Midbrain (tissue), 1 donor: ENCODE measurements around the gene UBAC2.

Experiments used
- DNase-seq: peaks from one replicate; lab custom pipeline; 2025; lab: John Stamatoyannopoulos, UW

UBAC2 gene

DNA sequence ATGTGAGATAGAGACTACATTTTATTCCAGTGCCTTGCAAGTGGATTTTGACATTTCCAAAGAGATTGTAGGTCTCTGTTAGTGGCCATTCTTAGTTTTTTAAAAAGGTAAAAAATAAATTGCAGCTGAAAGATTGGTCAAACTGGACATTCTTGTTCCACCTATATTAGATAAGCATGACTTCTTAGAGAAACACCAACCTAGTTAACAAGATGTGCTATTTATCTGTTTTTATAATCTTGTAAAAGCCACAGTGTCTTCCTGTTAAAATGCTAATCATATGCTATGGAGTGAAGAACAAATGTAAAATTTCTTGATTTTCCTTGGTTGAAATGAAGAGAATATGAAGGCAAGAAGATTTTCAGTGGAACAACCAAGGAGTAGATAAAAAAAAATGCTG, 140.0 kb downstream of the UBAC2 start:
- no peak for DNase-seq

DNA sequence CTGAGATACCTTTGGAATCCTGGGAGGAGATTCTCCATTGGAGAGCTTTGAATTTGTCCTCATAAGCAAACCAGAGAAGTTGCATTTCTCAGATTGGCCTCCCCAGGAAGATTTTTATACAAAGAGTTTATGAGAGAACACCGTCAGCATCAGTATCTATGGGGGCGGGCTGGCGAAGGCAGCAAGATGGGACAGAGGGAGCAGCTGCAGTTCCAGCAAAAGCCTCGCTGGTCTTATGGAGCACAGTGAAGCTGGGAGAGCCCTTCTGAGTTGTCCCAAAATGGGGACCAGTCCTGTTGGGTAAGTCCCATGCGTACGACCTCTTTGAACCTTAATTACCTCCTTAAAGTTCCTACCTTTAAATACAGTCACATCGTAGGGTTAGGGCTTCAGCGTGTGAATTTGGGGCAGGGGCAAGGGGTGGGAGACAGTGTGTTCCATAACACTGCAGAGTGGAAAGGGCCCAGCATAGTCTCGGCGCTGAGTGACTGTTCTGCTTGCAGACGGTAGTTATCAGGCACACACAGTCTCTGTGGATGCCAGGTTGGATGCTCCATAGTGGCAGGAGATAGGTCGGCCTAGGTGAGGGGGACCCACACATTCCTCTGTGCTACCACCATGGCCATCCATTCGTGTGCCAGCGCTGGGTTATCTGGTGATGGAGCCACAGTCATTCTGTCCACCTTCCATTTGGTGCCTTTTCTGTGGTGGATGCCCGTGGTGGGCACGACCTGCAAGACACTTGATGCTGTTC, 141.5 kb downstream of the UBAC2 start:
- DNase-seq, result no peak

DNA sequence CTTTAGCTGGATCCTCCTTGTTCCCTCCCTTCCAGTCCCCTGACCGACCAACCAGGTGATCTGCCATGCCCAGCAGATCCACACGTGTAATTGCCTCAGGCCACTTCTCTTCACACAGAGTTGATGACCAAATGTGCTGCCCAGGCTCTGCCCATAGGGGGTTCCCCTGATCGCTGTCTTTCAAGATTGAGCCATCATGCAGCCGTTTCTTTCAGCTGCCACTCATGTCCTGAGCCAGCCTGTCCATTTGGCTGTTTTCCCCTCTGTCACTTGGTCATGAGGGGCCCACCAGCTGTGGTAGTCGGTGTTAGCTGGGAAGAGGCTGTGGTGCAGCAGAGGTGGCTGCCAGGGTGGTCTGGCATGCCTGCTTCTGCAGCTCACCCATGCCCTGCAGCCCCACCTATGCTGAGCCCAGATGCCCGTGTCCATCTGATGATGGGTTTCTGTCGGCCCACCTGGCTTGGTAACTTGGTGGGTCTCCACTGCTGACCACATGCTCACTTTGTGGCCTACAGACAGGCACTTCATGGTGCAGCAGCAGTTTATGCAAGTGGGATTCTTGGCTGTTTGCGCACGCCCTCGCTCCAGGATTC, 142.2 kb downstream of the UBAC2 start:
- DNase-seq, result no peak

DNA sequence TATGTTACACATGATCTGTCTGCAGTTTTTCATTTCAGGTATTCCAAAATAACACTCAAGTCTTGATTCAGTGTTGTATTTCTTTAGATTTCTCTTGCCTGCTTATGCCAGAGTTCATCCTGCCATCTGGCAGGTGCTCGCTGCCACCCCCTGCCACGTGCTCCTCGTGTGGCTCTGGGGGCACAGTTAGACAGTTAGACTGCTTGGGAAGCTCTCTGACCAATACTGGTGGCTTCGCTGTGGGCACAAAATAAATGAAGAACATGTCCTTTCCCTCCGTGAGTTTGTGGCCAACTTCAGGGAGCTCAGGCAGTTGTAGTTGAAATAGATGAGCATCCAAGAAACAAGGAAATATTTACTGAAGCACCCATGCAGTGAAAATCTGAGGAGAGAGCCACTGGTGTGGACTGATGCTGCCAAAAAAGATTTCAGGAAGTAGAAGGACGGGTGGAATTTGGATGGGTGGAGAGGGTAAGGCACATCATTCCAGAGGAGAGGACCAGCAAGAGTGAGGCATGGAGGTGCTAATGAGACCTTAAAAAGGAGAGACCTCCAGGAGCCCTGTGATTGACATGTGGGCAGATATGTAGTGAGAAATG, 144.1 kb downstream of the UBAC2 start:
- no peak for DNase-seq

DNA sequence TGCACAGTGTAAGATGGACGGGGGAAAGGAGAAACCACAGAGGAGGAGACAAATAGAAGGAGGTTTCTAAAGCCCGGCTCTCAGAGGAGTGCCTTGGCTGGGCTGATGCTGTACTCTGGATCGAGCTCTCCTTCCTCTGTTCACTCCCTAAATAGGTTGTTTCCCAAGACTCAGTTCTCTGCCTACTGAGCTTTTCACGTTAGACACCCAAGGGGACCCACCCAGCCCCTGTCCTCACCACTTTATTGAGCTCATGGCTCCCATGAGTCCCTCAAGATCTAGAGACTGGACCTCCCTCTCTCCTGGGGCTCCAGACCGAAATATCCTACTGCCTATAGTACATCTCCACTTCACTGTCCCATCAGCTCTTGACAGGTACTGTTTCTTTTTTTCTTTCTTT, 144.7 kb downstream of the UBAC2 start:
- DNase-seq, result no peak

DNA sequence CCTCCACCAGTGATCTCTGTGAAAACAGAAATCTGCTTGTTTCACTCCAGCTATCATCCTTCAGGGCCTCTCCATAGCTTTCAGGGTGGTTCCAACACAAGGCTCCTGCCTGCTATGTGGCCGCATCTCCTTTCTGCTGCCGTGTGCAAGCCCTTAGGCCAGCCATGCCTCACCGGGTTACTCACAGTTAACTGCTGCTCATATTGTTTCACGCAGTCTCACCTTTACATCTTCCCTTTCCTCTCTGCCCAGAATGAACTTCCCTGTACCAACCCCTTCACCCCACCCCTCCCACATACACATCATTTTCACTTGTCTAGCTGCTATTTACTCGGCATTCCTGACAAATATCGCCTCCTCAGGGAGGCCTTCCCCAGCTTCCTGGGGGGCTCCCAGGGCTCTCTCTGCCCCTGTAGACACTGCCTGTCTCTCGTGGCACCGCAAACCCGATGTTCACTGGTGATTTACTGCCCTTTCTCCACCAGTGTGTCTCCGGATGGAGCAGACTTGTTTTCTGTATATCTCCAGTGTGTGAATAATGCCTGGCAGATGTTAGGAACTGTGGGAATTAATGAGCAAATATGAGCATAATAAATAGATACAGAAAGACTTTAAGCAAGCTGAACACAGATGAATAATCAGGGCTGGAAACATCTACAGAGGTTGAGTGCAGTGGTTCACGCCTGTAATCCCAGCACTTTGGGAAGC, 145.8 kb downstream of the UBAC2 start:
- DNase-seq, result no peak

DNA sequence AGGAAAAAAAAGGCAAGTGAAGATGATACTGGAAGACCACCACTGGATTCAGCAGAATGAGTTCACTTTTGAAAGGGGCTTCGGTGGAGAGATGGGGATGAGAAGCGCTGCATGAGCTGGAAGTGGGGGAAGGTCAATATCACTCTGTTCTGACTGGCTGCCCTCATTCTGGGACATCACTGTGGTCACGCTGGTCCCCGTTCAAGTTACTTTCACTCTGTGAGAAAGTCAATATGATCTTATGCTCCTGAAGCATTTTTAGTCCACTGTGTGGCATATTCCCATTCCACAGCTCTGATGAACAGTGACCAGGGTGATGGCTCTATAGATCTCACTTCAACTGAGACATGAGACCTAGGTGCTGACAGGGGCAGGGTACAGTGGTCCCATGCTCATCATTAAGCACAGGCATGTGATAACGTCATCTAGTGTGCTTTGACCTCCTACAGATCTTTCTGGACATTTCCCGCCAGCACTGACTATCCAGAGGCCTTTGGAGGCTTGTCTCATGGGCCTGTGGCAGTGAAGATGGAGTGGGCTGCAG, 146.8 kb downstream of the UBAC2 start:
- DNase-seq, result no peak

DNA sequence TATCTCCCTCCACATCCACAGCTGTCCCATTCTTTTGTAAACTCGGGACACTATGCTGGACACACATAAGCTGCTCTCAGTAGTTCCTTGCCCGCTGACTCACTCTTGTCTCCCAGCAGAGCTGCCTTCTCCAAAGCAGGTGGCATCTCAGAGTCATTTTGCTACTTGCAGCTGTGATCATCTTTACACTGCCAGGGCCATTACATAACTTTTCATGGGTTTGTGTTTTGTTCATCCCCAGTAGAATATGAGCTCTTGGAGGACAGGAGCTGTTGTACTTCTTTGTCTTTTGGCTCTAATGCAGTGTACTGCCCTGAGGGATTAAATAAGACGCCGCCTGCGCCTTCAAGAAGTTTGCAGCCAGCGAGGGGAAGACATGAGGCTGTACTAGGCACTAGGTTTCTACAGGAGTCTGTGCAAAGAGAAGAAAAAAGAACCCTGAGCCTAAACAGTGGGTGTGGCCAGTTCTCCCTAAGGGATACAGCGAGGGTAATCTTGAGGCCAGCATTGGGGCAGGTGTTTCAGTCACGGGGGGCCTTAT, 147.3 kb downstream of the UBAC2 start:
- no peak for DNase-seq

DNA sequence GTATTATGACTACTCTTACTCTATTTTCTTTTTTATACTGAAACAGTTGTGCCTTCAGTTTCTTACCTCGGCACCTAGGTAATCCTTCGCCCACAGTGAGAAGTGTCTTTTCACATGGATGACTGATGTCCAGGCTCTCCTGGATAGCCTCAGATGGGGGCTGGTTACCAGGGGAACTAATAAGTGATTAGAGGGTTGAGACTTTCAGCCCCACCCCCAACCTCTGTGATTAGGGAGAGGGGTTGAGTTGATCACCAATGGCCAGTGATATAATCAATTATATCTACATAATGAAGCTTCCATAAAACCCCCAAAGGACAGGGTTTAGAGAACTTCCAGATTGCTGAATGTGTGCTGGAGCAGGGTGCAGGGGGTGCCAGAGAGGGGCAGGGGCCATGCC, 149.5 kb downstream of the UBAC2 start:
- no peak for DNase-seq

DNA sequence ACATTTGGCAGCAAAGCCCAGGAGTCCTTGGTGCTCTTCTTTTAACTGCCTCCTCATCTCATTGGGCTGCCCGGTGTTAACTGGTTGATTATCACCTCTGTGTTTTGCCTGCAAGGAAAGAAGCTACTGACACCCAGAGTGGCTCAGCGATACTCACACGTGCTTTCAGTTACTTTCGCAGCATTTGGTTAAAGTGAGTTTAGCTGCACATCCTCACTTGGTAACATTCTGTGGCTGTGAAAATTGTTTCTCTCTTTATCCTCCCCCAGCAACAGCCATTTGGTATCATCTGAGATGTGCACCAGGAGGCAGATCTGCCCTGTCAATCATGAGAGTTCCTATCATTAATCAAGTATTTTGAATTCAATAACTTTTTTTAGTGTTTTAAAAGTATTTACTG, 151.1 kb downstream of the UBAC2 start:
- DNase-seq, result no peak

DNA sequence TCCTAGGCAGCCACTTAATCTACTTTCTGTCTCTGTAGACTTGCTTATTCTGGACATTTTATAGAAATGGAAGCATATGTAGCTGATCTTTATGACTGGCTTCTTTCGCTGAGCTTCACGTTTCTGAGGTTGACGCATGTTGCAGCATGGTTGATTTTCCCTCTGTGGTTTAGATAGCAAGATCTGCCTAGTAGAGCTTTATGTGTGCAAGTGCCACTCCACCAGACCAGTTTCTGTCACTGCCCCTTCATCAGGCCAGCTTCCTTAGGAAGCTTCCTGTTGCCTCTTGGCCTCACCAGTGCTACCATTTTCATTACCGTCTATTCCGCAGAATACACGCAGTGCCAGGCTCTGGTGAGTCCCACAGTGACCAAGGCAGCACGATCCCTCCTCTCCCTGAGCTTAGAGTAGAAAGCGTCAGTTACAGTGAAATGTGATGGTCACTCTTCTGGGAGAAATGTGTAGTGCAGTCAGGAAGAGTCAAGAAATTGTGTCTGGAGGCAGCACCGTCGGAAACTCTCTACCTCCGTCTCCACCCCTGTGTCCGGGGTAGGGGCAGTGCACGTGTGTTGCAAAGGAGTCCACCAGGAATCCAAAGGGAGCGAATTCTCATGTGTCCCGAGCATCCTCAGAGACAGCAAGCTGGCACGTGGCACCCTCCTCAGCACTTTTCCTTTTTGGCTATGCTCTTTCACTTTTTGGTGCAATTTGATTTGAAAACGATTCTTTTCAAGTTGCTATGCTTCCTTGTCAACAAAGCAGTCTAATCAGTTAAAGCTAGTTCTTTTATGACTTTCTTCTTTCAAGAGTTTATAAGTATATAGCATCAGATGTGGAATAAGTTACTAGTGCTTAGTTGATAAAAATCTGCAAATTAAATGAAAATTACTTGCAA, 151.9 kb downstream of the UBAC2 start:
- DNase-seq, result no peak

DNA sequence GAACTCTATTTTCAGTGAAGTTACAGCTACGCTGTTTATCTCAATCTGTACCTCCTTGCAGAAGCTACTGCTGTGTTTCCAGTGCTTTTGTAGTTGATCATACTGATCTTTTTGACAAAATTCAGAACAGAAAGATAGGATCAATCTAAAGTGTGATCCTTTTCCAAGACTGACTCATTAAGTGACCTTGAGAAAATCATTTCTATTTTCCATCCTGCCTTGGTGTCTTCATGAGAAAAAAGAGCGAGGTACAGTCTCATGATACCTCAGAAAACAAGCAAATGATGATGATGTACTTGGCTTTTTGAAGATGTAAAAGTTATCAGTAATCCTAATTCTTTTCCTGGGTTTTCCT, 152.6 kb downstream of the UBAC2 start:
- no peak for DNase-seq

DNA sequence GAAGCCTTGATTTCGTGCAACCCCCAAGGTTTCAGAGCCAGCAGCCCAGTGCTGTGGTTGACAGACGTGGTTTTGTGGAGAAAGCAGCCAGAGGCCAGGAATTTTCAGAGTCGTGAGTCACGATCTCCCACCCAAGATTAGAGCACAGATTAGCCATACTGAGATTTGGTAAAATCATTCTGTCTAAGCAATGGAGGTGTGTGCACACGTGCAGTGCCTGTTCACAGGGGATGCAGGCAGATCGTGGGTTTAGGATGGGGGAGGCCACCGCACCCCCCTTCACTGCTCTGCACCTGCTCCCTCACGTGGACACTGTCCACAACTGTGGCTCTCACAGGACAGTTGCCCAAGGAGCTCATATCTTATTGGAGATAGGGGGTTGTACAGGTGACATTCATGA, 153.2 kb downstream of the UBAC2 start:
- DNase-seq, result no peak

DNA sequence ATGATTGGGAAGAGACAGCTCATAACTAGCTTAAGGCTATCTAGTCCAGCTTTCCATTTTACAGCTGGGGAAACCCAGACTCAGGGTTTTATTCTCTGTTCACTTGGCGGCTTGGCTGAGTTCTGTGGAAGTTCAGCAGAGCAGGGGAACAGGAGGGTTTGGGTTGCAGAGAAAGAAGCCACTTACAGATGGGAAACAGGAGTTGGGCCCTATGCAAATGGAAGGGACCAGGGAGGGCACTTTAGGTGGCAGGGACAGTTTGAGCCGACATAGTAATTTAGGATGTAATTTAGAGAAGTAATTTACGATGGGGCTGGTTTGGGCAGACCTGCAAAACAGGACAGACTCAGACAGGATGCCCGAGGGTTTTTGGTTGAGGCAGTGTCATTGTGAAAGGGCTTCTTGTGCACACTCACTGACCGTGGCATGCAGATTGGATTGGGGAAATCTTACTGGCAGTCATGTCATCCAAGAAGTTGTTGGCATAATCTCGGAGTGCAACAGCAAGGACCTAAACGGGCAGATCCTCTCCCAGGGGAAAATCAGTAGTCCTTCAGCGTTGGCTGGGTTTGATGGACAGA, 153.8 kb downstream of the UBAC2 start:
- no peak for DNase-seq

DNA sequence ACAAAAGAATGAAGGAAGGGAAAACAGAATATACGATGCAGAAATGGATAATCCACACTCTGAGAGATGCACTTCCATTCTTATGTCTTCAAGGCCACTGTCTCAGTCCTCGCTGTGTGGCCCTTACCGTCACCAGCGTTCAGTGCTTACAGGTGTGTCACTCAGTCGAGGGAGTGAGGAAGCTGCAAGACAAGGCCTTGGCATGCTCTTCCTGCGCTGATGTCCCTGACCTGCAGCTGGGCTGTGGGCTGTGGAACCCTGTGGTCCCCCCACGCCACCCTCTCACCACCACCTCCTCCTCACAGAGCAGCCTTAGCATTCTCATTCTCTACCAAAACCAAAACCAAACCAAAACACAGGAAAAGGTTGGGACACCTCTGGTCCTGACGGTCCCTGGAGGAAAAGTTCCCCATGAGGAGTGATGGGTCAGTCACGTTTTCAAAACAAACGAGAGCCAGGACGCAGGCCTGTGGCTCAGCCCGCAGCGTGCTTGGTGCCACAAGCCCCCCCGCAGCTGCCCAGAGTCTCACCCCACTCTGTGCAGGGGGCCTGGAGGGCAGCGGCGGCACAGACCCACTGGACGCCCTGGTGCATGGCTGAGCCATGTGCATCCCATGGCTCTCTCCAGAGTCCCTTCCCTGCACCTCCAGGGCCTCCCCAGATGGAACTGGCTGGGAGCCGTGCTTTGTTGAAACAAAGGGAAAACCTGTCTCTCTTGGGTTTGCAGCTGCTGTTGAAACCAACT, 154.8 kb downstream of the UBAC2 start:
- DNase-seq, result no peak

DNA sequence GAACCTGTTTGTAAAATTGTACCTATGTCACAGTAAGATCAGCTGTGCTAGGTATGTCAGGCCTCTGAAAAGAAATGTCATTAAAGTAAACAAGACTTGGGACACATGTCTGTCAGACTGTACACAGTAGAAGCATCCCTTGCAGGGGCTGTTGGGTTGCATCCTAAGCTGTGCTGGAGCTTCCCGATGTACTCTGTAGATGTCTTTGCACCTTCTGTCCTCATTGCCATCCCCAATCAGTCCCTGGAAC, 155.3 kb downstream of the UBAC2 start:
- DNase-seq, result no peak

DNA sequence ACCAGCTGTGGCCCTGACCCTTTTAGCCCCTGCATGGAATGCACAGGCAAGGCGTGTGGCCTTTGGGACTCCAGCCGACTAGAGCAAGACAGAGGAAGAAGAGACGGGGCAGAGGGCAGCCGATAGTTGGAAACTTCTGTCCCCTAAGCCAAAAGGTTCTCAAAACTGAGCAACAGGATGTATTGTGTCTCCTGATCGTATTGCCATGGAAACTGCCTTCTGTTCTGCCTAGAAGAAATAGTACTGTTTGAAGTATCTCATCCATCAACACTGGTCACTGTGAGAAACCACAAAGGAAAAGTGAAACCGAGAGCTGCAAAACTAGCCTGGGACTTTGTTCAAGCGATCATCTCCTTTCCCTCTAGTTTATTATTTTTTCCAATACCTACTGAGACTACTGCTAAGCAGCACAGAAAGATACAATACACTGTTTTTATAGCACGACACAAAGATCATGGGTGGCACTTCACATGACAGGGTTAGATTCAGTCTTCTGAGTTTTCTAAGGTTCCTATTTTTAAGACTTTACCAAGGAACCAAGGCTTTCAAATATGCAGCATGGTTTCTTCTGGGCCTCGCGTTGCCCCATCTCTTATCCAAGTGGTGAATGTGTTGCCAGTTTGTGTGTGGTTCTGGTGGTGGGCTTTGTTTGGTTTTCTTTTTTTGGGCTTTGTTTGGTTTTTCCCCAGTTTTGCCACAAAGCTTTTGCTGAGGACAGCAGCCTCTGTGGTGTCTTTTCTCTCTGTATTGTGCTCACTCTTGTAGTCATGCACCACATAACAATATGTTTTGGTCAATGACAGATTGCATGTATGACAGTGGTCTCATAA, 155.8 kb downstream of the UBAC2 start:
- no peak for DNase-seq

DNA sequence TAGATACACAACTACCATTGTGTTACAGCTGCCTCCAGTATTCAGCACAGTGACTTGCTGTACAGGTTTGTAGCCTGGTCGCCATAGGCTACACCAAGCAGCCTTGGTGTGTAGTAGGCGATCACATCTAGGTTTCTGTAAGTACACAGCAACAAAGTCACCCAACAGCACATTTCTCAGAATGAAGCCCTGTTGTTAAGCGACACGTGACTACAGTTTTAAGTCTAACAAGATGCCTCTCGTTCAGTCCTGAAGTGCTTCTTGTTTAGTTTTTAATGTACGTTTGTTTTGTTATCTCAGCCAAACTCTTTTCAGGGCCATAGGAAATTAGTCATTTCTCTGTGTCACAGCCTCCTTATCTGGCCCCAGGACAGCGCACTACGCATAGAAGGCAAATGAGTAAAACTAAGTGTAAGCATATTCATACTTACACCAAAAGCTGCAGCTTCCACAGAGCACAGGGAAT, 156.5 kb downstream of the UBAC2 start:
- no peak for DNase-seq

DNA sequence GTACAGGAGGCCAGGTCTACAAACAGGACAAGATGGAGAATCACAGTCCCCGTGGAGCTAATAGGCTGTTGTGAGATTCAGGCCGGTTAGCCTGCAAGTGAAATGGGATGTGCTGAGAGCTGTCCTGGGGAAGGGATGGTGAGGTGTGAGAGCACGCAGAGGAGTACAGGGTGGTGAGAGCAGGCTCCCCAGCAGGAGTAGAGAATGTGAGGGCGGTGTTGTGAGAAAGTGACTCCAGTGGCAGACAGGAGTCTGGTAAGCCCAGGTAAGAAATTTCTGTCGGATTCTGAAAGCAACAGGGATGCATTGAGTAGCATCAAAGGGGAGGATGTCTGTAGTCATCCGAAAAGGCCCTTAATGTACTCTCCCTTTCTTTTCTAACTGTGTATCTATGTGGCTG, 157.3 kb downstream of the UBAC2 start:
- DNase-seq, result no peak

DNA sequence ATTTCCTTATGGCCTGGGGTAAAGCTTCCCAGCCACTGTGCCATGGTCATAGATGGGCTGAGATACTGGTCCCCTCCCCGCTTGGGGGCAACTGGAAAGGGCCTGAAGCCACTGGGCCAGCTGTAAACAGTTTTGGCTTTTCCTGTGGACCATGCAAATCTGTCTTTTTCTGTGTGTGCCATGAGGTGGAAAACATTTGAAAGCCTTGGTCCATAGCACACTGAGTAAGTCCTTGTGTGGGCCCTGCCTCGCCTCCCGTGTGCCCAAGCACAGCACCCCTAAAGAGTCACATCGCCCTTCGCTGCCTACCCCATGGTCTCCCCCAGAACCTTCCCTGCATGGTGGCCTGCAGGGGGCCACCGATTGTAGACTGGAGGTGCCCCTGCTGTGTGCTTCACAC, 158.9 kb downstream of the UBAC2 start:
- no peak for DNase-seq
